ENCODE results near the gene SYNE2.

- no peak for TF ChIP-seq EP300 (IDR thresholded peaks at IDR 0.05)
- TF ChIP-seq POLR2AphosphoS5 (IDR thresholded peaks at IDR 0.05), result no peak
- no peak for TF ChIP-seq POLR2A (IDR thresholded peaks at IDR 0.05; ENCODE audit: low read depth)
- TF ChIP-seq CTCF (IDR thresholded peaks at IDR 0.05), result no peak
Observed at GRCh38 chr14:63933110-63933509, 80.3 kb downstream of the SYNE2 start.

Measured in esophagus muscularis mucosa (tissue), 4 donors.